ENCODE data around the gene FOXP1.

FOXP1 gene

DNA sequence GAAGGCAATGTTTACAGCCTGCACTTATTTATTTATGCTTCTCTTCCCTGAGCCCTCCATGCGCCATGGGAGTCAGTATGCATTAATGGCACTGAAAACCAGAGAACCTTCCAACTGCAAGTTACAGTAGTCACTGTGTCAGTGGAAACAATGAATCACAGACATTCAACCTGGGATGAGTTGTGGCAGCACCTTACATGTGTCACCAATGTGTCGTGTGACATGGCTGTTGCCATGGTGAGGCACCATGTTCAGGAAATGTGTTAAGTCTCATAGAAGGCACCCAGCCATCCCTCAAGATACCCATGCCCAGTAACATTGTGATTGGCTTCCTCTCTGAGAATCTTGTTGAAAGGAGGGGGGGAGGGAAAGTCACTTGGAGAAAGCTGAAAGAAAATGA, 105.0 kb downstream of the FOXP1 start:
- no peak for DNase-seq

DNA sequence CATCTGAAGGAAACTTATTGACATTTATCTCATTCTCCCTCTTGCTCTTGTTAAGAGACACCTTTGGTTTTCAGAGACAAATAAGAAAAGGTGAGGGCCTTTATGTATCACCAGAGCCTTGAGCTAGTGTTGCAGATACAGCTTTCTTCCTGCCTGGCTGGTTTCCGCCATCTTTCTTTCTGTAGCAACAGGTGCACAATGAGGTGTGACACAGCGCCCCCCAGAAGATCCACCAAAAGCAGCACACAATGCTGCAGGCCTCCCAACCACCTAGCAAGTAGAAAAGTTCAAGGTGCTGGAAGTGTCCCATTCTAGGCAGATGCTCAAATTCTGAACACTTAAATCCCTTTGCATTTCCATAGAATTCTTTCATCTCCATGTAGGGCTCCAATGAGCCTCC, 106.6 kb downstream of the FOXP1 start:
- DNase-seq: no peak

DNA sequence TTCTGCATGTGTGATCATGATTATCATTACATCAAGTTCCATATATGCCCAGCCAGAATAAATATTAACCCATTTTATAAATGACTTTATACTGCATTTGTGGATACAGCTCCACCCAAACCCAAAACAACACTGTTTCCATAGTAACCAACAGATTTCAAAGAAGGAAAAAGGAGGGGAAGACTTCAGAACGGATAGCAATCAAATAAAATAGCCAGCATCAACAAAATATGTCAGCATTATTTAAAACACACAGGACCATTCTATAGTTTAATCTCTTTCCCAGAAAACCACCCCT, 114.4 kb downstream of the FOXP1 start:
- no peak for DNase-seq

DNA sequence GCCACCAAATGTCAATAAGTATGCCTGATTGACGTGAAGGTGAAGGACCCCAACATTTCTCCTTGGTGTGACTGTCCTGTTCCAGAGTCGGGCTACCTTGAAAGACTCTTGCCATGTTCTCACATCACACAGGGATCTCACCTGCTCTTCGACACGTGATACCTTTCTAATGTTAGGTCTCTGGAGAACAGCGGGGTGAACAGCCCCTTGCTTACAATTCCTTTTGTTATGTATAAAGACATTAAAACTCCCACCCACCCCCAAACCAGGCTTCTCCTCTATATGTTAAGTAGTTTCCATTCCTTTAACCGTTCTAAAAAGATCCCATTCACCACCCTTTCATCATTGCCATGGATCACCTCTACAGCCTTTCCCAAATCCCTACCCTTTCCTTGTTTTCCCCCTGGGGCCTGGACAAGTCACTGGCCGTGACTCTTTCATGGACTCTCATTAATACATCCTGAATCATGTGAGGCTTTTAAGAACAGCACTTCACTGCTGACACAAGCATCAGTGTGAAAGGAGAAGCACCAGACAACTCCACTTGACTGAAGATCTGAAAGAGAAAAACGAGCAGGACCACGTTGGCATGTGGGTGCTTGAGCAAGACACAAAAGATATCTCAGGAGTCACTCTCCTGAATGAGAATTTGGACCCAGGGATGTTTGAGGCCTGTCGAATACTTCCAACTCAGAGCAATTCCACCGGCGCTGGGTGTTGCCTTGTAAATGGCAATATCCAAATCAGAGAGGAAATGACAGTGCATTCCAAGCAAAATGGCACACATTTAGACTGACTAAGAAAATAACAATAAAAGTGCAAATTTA, 115.0 kb downstream of the FOXP1 start:
- DNase-seq: no peak

DNA sequence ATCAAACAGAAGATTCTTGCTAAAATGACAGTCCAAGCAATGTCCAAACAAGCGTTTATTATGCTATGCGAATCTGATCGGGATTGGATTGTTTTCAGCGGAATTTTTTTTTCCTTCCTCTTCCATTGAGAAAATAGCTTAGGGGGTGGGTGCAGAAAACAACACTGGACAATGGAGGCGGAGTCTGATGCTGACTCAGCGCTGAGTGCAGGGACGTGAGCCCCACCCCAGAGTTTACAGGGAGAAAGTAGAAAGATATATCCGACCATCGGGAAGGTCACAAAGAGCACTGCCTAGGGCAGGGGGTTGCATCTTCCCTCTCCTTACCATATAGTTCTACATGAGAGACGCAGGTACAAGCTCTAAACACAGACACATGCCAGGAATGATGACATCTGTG, 117.0 kb downstream of the FOXP1 start:
- no peak for DNase-seq

DNA sequence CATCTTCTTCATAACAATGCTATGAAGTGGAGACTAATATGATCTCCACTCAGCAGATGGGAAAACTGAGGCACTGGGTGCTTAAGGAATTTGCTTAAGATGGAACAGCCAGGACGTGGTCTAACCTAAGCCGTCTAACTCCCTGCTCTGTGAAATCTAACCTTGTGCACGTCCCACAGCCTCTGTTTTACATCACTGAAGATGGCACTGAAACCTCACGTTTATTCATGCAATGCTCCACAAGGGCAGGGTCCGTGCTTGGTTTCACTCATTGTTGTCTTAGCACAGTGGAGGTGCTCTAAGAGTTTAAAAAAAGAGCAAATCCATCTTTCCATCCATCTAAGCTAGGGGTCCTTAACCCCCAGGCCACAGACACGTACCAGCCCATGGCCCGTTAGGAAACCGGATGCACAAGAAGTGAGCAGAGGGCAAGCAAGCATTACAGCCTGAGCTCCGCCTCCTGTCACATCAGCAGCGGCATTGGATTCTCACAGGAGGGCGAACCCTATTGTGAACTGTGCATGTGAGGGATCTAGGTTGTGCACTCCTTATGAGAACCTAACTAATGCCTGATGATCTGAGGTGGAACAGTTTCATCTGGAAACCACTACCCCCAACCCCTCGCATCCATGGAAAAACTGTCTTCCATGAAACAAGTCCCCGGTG, 118.0 kb downstream of the FOXP1 start:
- DNase-seq: no peak

DNA sequence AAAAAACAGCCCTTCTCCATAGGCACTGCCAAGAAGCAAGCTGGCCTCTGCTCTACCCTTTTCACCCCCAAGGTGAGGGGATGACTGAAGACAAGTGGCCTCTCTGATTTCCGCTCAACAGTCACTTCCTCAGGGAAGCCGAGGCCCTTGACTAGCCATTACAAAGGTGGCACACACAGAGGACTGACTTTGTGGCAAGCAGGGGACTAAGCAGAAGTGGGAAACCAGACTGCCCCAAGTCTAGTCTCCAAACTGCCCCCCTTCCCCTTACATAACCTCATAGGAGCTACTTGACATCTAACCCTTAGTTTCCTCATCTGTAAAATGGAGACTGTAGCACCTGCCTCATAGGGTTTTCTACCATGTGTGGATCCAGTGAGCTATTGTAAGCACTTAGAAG, 118.9 kb downstream of the FOXP1 start:
- DNase-seq: no peak

DNA sequence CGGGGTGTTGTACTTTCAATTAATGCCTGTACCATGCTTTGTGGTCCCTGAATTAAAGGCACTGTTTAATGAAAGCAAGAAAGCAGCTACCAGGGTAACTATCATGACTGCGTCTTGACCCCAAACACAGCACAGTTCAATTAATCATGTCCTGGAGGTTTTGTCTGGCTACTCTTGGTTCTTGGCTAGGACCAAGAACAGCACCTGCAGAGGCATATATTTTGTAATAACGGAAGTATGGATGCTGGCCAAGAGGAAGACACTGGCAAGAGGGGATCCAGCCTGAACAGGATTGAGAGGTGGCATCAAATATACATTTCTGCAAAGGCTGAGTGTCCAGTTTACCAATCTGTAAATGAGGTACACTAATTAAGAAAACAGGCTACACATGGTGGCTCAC, 119.9 kb downstream of the FOXP1 start:
- DNase-seq: no peak

DNA sequence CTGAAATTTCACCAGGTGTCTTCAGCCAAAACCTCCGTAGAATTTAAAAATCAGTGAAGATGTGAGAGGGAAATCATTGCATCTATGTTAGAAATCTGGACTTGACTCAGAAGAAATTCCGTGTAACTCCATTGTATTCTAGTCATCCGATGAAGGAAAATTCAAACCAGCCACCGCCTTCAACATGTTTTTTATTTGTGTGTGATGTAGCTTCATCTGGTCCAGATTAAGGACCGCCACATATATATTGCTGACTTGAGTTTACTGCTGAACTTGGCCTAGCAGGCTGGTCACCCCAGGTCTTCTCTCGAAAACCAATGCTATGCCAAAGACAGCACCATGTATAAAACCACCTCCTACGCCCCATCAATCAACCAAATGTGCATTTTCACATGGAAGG, 120.9 kb downstream of the FOXP1 start:
- DNase-seq: no peak

DNA sequence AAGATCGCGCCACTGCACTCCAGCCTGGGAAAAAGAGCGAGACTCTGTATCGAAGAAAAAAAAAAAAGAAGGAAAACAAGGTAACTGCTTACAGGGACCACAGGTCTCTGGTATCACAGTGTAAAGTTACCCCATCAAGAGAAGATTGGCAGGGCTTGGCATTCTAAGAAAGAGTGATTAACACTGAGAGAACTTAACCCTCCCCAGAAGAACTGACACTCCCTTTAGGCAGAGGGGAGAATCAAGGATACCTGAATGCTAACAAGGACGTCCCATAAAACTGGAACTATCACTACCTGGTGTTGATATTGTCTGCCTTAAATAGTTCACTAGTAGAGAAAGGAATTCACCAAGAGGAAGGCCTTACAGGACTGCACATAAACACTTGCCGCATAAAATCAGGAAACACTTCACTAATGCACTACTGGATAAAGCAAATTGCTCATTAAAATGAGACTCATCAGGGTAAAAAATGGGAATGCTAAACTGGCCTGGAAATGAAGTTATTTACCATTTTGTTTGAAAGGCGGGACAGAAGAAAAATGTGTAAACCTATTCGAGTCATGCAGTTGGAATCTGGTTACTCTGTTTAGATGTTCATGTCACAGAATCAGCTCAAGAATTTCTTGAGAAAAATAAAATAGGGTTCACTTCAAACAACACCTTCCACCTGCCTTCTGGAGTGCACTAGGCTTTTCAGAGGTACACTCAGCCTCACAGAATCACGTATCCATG, 121.6 kb downstream of the FOXP1 start:
- DNase-seq: no peak

DNA sequence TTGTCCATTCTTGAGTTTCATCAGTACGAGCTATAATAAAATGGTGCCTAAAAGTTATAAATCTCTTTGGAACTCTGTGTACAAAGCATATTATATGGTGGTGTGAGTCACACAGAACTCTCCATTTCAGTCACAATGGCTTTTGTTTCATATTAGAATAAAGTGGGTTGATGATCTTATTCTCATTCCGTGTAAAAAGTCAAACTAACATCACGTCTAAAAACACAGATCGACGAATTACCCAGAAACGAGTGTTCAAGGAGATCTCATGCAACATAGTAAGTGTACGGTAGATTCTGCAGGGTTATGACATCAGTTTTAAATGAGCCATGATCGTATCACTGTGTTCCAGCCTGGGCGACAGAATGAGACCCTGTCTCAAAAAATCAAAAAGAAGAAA, 122.4 kb downstream of the FOXP1 start:
- no peak for DNase-seq

DNA sequence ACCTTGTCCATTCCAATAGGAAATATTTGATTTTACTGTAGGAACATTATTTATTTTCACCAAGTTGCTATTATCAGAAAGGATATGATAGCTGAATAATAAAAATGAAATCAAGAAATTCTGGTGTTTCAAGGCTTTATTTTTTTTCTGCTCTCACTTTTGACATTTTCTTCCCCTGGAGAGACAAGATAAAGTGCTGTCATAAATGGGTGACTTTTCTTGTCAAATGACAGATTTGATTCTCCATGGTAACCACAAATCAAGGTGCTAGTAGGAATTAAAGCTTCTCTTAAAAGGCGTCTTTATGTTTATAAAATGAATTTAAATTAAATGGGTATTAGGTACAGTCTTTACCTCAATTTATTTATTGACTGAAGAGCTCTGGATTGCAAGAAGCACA, 124.6 kb downstream of the FOXP1 start:
- no peak for DNase-seq

DNA sequence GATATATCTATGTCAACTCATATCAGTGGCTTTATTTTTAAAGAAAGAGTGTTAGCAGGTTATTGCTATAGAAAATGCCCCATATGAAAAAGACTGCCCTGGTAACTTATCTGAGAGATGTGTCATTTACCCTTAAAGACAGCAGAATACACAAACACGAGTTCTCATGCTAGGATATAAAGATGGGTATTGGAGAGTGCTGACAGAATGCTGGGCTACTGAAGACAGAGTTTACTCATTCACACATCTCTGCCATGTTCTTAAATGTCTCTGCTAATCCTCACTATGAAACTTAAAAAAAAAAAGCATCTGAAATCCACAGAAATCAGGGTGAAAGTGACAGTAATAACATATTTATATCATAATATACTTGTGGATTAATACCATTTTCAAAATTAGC, 126.7 kb downstream of the FOXP1 start:
- DNase-seq: no peak

DNA sequence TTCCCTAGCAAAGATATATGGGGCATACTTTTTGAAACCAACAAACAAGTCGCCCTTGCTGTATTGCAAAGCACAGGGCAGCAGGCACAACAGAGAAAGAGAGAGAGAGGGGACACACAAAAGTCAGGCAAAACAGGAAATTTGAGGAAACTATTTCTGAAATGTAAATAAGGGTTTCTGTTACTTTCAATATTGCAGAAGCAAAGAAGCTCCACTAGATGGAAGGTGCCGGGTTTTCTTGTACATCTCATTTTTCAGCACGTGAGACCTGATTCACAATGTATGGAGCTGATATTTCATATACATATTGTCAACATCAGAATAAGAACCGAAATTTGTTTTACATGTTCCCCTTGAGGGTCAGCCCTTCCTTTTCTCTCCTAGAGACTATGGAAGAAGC, 127.4 kb downstream of the FOXP1 start:
- DNase-seq: no peak

DNA sequence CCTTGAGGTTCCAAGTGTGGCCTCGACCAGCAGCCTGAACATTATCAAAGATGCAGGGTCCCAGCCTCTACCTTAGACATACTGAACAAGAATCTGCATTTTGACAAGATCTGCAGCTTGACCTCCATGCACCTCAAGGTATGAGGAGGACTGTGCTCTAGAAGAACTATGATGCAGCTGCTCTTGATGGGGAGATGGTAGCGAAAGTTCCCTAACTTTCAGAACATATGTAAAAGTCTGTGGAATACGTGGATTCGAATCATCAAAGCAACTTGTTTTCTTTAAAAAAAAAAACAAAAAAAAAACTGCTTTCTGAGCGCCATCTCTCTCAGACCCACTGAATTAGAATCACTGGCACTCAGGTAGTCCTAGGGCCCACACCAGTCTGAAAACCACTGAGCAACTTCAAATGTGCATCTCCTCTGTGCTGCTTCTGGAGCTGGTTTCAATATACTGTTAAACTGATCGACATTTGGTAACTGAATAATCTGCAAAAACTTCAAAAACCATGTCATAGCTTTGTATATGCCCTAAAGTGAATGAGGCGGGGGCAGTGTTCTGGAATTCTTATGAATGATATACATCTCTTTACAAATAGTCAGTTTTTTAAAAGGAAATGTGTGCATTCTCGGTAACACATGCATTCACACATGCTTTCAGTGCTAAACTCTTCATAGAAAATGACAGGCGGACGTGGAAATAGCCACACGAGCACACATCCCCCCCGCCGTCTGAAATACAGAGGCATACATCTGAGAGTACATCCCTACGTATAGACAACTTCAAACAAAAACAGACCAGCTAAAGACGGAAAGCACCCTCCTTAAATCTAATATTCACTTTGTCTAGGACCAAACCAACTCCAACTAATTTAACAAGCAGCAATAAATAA, 128.8 kb downstream of the FOXP1 start:
- DNase-seq: no peak

DNA sequence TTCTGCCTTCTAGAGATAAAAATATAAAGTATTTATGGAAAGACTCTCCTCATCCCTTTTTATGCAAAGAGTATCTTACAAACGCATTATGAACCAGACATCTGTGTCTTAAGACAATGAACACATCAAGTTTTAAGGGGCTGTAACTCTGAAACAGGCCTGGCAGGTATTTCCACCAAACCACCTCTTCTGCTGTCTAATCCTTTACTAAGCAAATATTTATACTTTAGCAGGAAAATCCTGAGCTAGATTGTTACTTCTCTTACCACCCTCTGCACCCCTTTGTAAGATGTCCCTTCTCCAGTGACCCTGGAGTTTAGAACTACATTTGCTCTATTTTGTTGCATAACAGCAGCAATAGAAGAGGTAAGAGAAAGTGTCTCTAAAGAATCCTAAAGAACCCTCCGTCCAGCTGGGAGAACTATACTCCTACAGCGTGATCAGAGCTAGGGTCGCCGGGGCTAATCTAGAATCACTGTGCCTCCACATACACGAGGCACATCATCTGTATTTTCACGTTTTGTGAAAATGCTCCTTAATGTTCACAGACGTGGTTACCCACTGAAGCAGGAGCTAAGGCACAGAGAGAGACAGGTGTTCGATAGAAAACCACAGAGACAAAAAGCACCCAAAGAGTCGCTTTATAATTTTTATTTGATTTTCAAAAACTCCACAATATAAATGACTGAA, 129.6 kb downstream of the FOXP1 start:
- DNase-seq: no peak

DNA sequence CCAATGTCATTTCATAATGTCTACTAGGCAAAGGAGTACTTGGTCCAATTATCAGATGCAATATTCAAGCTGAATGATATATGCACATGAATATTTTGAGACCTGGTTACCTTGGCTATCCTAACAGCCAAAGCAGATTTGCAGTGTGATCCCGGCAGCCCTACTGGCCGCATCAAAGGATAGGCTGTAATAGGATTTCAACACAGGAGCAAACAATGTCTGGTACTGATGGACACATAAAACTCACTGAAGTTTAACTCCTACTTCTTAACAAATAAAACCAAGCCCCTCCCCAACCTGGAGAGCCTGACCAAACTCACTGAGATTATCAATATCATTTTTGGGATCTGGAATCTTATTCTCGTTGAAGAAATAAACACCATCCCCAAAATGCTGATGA, 130.2 kb downstream of the FOXP1 start:
- no peak for DNase-seq

DNA sequence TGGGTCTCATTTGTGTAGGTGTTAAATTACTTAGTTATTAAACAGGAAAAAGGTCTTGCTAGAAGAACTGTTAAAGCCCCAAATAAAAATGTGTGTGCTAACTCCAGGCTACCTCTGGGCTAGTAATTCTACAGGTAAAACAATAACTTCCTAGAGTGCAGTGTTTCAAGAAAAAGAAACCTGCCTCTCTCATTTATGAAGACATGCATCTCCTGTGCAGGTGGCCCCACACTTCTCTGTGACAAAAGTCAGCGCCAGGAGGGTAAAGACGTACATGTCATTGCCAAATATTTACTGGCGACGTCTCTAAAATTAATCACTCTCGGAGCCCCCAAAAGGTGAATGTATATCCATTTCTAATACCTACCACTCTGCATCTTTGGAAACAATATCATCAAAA, 131.7 kb downstream of the FOXP1 start:
- no peak for DNase-seq

DNA sequence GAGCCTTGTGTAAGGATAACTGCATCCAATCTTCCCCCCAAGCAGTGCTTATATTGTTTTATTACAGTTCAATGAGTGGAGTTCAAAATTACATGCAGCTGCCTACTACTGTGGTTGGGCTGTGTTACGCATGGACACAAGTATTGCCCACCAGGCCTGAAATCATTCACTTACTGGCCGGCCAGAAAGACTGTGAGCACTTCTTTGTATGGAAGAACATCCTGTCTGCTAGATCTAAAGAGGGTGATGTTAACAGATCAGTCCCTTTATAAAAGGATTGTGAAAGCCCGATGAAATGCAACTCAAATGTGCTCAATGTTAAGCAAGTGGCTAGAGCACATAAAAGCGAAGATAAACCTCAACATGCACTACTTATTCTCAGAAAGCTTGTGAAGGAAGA, 132.5 kb downstream of the FOXP1 start:
- DNase-seq: no peak

DNA sequence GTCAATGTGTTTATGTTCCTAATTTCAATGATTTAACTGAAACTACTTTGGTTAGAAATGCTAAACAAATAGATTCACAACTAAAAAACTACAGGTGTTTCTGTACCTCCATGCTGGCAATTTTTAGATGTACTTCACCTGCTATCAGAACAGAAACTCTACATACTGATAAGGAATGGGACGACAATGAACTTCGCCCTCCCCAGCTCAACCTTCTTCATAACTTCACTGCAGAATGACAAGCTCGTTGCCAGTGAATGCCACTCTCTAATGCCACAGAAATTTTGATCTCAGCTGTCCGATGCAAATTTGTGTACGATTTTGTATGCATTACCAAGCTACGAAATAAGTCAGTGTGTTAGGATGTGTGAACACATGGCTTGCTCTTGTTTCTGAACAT, 133.4 kb downstream of the FOXP1 start:
- DNase-seq: no peak

DNA sequence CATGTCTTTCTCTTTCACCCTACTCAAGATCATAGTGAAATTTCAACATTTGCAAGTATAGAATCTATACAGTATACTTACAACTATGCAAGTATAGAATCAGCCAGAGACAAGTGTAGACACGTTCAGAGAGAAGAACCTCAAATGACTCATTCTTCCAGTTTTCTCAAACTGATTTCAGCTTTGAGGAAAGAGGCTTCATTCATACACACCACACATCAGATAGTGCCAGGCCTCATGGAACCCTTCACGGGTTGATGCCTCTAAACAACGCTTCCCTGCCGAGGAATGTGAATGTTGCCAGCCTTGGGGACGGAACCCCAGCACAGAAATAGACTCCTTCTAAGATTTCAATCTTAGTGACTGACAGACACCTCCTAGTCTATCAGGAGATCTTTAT, 135.7 kb downstream of the FOXP1 start:
- DNase-seq: no peak

DNA sequence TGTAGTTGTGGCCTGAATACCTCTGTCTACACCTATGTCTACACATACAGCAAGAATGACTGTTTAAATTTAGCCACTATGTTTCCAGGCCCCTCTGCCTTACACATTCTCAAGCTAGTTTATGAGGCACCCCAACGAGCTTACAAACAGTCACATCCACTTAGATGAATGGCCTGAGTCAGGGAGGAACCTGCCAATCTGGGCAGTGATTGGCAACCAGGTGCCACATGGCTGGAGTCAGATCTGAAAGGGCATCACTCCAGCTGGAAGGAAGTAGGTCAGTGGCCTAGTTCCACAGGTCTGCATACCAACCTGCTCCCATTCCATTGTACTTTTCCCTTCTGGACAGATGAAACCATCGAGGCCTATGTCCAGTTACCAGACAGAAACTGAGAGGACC, 136.3 kb downstream of the FOXP1 start:
- no peak for DNase-seq

DNA sequence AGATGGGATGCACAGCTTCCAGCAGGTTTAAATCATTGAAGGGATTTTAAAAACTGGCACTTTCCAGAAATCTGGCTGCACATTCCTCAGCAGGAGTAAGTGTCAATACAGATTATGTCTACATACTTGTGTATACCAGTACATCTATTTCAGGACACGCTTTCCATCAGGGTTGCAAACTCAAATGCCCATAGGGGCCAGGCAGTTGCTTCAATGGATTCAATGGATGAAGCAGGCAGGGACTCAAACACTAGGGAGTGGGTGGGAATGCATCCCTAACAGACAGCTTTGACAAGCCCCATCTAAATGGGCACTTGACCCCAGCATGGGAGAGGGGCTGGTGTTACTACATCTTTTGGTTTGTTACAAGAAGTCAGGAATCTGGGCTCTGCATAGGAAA, 136.8 kb downstream of the FOXP1 start:
- no peak for DNase-seq

Measured in NCI-H2171 (cell line).